ENCODE measurements around the gene GP5.

The GP5 gene

GRCh38 chr3:194354315-194354714 lies 44.8 kb downstream of the GP5 start:
- Histone ChIP-seq H3K27me3 (ENCODE audit: low read depth, low read length) (no peaks in the 10 kb centered on the region; the same call in 1 of the 2 replicates), H3K36me3 (replicated peaks; ENCODE audit: low read depth, low read length) (no peaks in the 10 kb centered on the region), H3K4me3 (ENCODE audit: low read length) (no peak overlapping the region), H2AFZ (ENCODE audit: low read depth, low read length) (no peak overlapping the region), H3K4me1 (ENCODE audit: low read length) (no peaks in the 10 kb centered on the region), H3K4me2 (ENCODE audit: low read length) (no peak overlapping the region), H3K27ac (ENCODE audit: low read length) (no peak overlapping the region), H4K20me1 (ENCODE audit: insufficient read depth, low read length) (no peaks in the 10 kb centered on the region), H3K9ac (ENCODE audit: low read length) (no peak overlapping the region), H3K79me2 (ENCODE audit: low read length) (no peaks in the 10 kb centered on the region), H3K9me3 (ENCODE audit: insufficient read depth, low read length) (no peaks in the 10 kb centered on the region)
- TF ChIP-seq EZH2phosphoT487 (IDR thresholded peaks at IDR 0.05; ENCODE audit: low read depth), result no peak
- TF ChIP-seq, protein P1, sequence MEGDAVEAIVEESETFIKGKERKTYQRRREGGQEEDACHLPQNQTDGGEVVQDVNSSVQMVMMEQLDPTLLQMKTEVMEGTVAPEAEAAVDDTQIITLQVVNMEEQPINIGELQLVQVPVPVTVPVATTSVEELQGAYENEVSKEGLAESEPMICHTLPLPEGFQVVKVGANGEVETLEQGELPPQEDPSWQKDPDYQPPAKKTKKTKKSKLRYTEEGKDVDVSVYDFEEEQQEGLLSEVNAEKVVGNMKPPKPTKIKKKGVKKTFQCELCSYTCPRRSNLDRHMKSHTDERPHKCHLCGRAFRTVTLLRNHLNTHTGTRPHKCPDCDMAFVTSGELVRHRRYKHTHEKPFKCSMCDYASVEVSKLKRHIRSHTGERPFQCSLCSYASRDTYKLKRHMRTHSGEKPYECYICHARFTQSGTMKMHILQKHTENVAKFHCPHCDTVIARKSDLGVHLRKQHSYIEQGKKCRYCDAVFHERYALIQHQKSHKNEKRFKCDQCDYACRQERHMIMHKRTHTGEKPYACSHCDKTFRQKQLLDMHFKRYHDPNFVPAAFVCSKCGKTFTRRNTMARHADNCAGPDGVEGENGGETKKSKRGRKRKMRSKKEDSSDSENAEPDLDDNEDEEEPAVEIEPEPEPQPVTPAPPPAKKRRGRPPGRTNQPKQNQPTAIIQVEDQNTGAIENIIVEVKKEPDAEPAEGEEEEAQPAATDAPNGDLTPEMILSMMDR (IDR thresholded peaks at IDR 0.05; ENCODE audit: low read depth, low read length), result no peak

GRCh38 chr3:194352667-194353246 lies 46.3 kb downstream of the GP5 start:
- H3K79me2 ChIP-seq (ENCODE audit: low read length), result no peaks in the 10 kb centered on the region
- H3K4me3 ChIP-seq (ENCODE audit: low read length), result no peak overlapping the region
- no peaks in the 10 kb centered on the region for H3K36me3 ChIP-seq (replicated peaks; ENCODE audit: low read depth, low read length)
- no peak overlapping the region for H3K9ac ChIP-seq (ENCODE audit: low read length)
- H3K27me3 ChIP-seq (ENCODE audit: low read depth, low read length), result no peaks in the 10 kb centered on the region; the same call in 1 of the 2 replicates
- no peaks in the 10 kb centered on the region for H3K9me3 ChIP-seq (ENCODE audit: insufficient read depth, low read length)
- no peak overlapping the region for H2AFZ ChIP-seq (ENCODE audit: low read depth, low read length)
- no peaks in the 10 kb centered on the region for H3K4me1 ChIP-seq (ENCODE audit: low read length)
- H3K27ac ChIP-seq (ENCODE audit: low read length), result no peak overlapping the region
- TF ChIP-seq, protein P1 (IDR thresholded peaks at IDR 0.05; ENCODE audit: low read depth, low read length), result no peak
- TF ChIP-seq EZH2phosphoT487 (IDR thresholded peaks at IDR 0.05; ENCODE audit: low read depth), result no peak
- H3K4me2 ChIP-seq (ENCODE audit: low read length), result no peak overlapping the region
- no peaks in the 10 kb centered on the region for H4K20me1 ChIP-seq (ENCODE audit: insufficient read depth, low read length)

GRCh38 chr3:194351952-194352536 lies 47.0 kb downstream of the GP5 start:
- H3K4me2 ChIP-seq (ENCODE audit: low read length), result no peak overlapping the region
- no peaks in the 10 kb centered on the region for H3K9me3 ChIP-seq (ENCODE audit: insufficient read depth, low read length)
- H2AFZ ChIP-seq (ENCODE audit: low read depth, low read length), result no peak overlapping the region
- no peaks in the 10 kb centered on the region for H4K20me1 ChIP-seq (ENCODE audit: insufficient read depth, low read length)
- H3K9ac ChIP-seq (ENCODE audit: low read length), result no peak overlapping the region
- TF ChIP-seq, protein P1 (IDR thresholded peaks at IDR 0.05; ENCODE audit: low read depth, low read length), result no peak
- TF ChIP-seq EZH2phosphoT487 (IDR thresholded peaks at IDR 0.05; ENCODE audit: low read depth), result no peak
- H3K4me3 ChIP-seq (ENCODE audit: low read length), result no peak overlapping the region
- no peaks in the 10 kb centered on the region; the same call in 1 of the 2 replicates for H3K27me3 ChIP-seq (ENCODE audit: low read depth, low read length)
- H3K36me3 ChIP-seq (replicated peaks; ENCODE audit: low read depth, low read length), result no peaks in the 10 kb centered on the region
- no peaks in the 10 kb centered on the region for H3K79me2 ChIP-seq (ENCODE audit: low read length)
- H3K4me1 ChIP-seq (ENCODE audit: low read length), result no peaks in the 10 kb centered on the region
- no peak overlapping the region for H3K27ac ChIP-seq (ENCODE audit: low read length)

- no peaks in the 10 kb centered on the region for H3K9me3 ChIP-seq (ENCODE audit: insufficient read depth, low read length)
- no peak within 1 kb of the TSS for H3K4me3 ChIP-seq (ENCODE audit: low read length)
- no peak within 1 kb of the TSS for H3K4me2 ChIP-seq (ENCODE audit: low read length)
- no peak within 1 kb of the TSS for H3K9ac ChIP-seq (ENCODE audit: low read length)
- H3K4me1 ChIP-seq (ENCODE audit: low read length), result no peaks in the 10 kb centered on the region; the same call in 1 of the 2 replicates
- H3K36me3 ChIP-seq (replicated peaks; ENCODE audit: low read depth, low read length), result no peaks in the 10 kb centered on the region
- no peaks in the 10 kb centered on the region for H4K20me1 ChIP-seq (ENCODE audit: insufficient read depth, low read length)
- no peak within 1 kb of the TSS for H3K27ac ChIP-seq (ENCODE audit: low read length)
- no peaks in the 10 kb centered on the region; the same call in 1 of the 2 replicates for H3K27me3 ChIP-seq (ENCODE audit: low read depth, low read length)
- TF ChIP-seq EZH2phosphoT487 (IDR thresholded peaks at IDR 0.05; ENCODE audit: low read depth), result no peak
- TF ChIP-seq, protein P1 (IDR thresholded peaks at IDR 0.05; ENCODE audit: low read depth, low read length), result no peak
- no peak within 1 kb of the TSS for H2AFZ ChIP-seq (ENCODE audit: low read depth, low read length)
- no peaks in the 10 kb centered on the region for H3K79me2 ChIP-seq (ENCODE audit: low read length)
These were observed 47.9 kb downstream of the GP5 start, which contains the start of gene CPN2 for GRCh38 chr3:194351080-194351672. Gene CPN2 (minus strand): TSS chr3:194351328. CDS start chr3:194342702, 8,626 bp downstream.
